HepG2 (cell line): Measurements from ENCODE around the gene ZNF12. TPM values are rescaled to one million over a fixed set of nuclear protein-coding genes. Genes with fewer than 3 reads are reported as not detected.
"Not testable (repeated sequence)": the region's sequence is repeated elsewhere in the genome, so short reads cannot be mapped to it uniquely, and the experiment has no call there.

ENCODE experiments used
- ATAC-seq: fragments of 200-7000 bp; cut with Tn5 transposase; 3 replicates; pipeline ENCODE4 v1.9.1; 2020; ENCODE audit warnings: mild to moderate bottlenecking, moderate library complexity
- BruUV-seq: library from RNA; stranded (reverse); fragments of 400-500 nt; replicated peaks from 2 replicates; lab custom pipeline; 2021; lab: Mats Ljungman, UMichigan
- CTCF ChIA-PET: fragments of 300-600 bp; formaldehyde crosslinking; extraction: SDS; loops from one replicate; lab custom pipeline; 2021; ENCODE audit warnings: low total read pairs, inconsistent platforms, low intra/inter-chr PET ratio; lab: Yijun Ruan, JAX
- POLR2A ChIA-PET: fragments of 350-600 bp; sonication (Branson Sonifier 250); formaldehyde crosslinking; loops from one replicate; lab custom pipeline; 2020; ENCODE audit warnings: antibody characterized with exemption, inconsistent platforms; lab: Yijun Ruan, JAX
- DNase-seq: peaks from one replicate; pipeline ENCODE4 v3.0.0-alpha.2; 2015; ENCODE audit warnings: low spot score
- FAIRE-seq: peaks from 3 replicates; lab custom pipeline; 2011; peaks lifted over from hg19 to GRCh38; lab: Jason Lieb, UNC
- H2AFZ ChIP-seq: one replicate; pipeline ENCODE4 v1.6.1; 2011; ENCODE audit warnings: low read length, inconsistent platforms
- H3K27ac ChIP-seq: fragments of 300-600 bp; 3 replicates; pipeline ENCODE4 v1.8.0; 2011; ENCODE audit warnings: mixed run types, mild to moderate bottlenecking, mixed read lengths, low read length, inconsistent platforms; ENCODE audit not compliant: insufficient read depth; ENCODE audit errors: extremely low read length
- H3K27me3 ChIP-seq, 2 experiments: fragments of 200-600 bp in 1 of 2; 2 replicates in 1 of 2; 3 replicates in 1 of 2; pipeline versions ENCODE4 v1.6.0 to v1.8.0; 2011; ENCODE audit warnings: low read length in 2 of 2, mild to moderate bottlenecking in 2 of 2, moderate library complexity in 2 of 2, inconsistent platforms in 1 of 2; ENCODE audit not compliant: insufficient read depth in 2 of 2, control insufficient read depth in 1 of 2
- H3K36me3 ChIP-seq, 2 experiments: fragments of 200-600 bp in 1 of 2; replicated peaks in 1 of 2; 2 replicates in 1 of 2; 3 replicates in 1 of 2; pipeline versions ENCODE4 v1.5.1 to v1.8.0; 2011; ENCODE audit warnings: low read length in 2 of 2, inconsistent platforms in 1 of 2; ENCODE audit not compliant: insufficient read depth in 2 of 2, control insufficient read depth in 1 of 2
- H3K4me1 ChIP-seq: 2 replicates; pipeline ENCODE4 v1.5.1; 2012; ENCODE audit warnings: low read length, inconsistent platforms; ENCODE audit not compliant: insufficient read depth
- H3K4me2 ChIP-seq: 2 replicates; pipeline ENCODE4 v1.6.0; 2011; ENCODE audit warnings: low read depth, low read length, inconsistent platforms
- H3K4me3 ChIP-seq, 3 experiments: fragments of 200-600 bp in 1 of 3; sonication (generic), shearing (Covaris generic) in 1 of 3; replicated peaks in 1 of 3; 2 replicates each; pipeline ENCODE4 v1.5.1; 2011 to 2016; ENCODE audit warnings: low read length in 3 of 3, inconsistent platforms in 2 of 3, low read depth in 2 of 3, mild to moderate bottlenecking in 2 of 3, control low read depth in 1 of 3, mixed read lengths in 1 of 3; ENCODE audit not compliant: insufficient read depth in 1 of 3
- H3K79me2 ChIP-seq: one replicate; pipeline ENCODE4 v1.6.1; 2011; ENCODE audit warnings: low read length, inconsistent platforms; ENCODE audit not compliant: insufficient read depth
- H3K9ac ChIP-seq: 2 replicates; pipeline ENCODE4 v1.6.0; 2011; ENCODE audit warnings: mild to moderate bottlenecking, low read depth, low read length, inconsistent platforms; ENCODE audit not compliant: insufficient read depth
- H3K9me3 ChIP-seq: 2 replicates; pipeline ENCODE4 v1.5.1; 2012; ENCODE audit warnings: mild to moderate bottlenecking, low read length
- H4K20me1 ChIP-seq: 2 replicates; pipeline ENCODE4 v1.6.0; 2011; ENCODE audit warnings: inconsistent platforms, mild to moderate bottlenecking, low read length, moderate library complexity; ENCODE audit not compliant: insufficient read depth
- YEATS2 ChIP-seq: sonication (generic); formaldehyde crosslinking; IDR thresholded peaks from 2 replicates; pipeline ENCODE4 v1.4.0; 2020; ENCODE audit warnings: missing genetic modification reagents, borderline replicate concordance
- ZNF496 ChIP-seq: sonication (generic); formaldehyde crosslinking; IDR thresholded peaks from 2 replicates; pipeline ENCODE4 v1.8.1; 2023; ENCODE audit warnings: mild to moderate bottlenecking, moderate library complexity, missing genetic modification reagents; ENCODE audit not compliant: insufficient replicate concordance
- WGBS: methylation state at CpG from one replicate; pipeline ENCODE4 v1.1.6; 2017; ENCODE audit warnings: low lambda C conversion rate; 5-methylcytosine and 5-hydroxymethylcytosine counted together
- in situ Hi-C: cut with HindIII; loops from 2 replicates; pipeline ENCODE4 v1.10.0; 2017; ENCODE audit warnings: low pct_unique_long_range_greater_than_20kb; ENCODE audit not compliant: extremely low pct_ligation_motif_present
- intact Hi-C: fragments of 100-400 bp; cut with micrococcal nuclease; formaldehyde crosslinking; loops from one replicate; pipeline ENCODE4 v1.10.0; 2022; ENCODE audit not compliant: unreplicated experiment
- polyA plus RNA-seq, 8 experiments: library from polyadenylated mRNA; depleted of rRNA in 3 of 8; stranded (reverse) in 7 of 8; unstranded in 1 of 8; fragments of >200 nt; fragmentation: Illumina TruSeq in 4 of 8; extraction: Trizol in 4 of 8; gene quantifications; 2 replicates each; pipeline versions ENCODE4 v1.2.1 to v1.2.3, GENCODE V29; 2011 to 2016; ENCODE audit warnings: low read depth in 4 of 8, missing spikeins in 1 of 8, mixed read lengths in 1 of 8; ENCODE audit not compliant: insufficient read depth in 1 of 8
- total RNA-seq, 5 experiments: library from RNA; depleted of rRNA; stranded (reverse); fragments of >200 nt; fragmentation: Illumina TruSeq; extraction: Trizol; gene quantifications; 2 replicates each; pipeline ENCODE4 v1.2.3, GENCODE V29; 2016; ENCODE audit warnings: low read depth in 1 of 5
- TF ChIP-seq, protein P1 (sequence below): sonication (generic); formaldehyde crosslinking; IDR thresholded peaks from 2 replicates; pipeline ENCODE4 v1.5.0; 2020; ENCODE audit warnings: mild to moderate bottlenecking, missing genetic modification reagents, moderate library complexity

Gene ZNF12
- total and polyA plus RNA-seq, 2 of the 13 experiments (the other 11 are each of a cell fraction or from before 2014, with no cell fraction given) = 21.4 to 22.8 TPM

DNA sequence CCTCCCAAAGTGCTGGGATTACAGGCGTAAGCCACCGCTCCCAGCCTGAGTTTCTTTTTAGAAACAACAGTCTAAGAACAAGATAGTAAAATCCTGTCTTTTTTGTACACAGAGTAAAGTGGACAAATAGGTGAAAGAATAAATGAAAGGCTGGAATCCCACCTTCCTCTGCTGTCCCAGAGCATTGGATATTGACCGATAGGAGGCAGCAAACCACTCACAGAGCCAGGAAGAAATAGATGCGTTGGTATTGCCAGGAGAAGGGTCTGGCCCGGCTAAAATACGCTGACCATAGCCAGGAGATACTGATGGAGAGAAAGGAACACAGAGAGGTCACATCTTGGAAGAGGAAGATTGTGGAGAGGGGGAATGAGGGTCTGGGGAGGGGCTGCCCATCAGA, 11.4 kb upstream of the ZNF12 start:
- intact Hi-C loops = no loop called here
- TF ChIP-seq, protein P1, sequence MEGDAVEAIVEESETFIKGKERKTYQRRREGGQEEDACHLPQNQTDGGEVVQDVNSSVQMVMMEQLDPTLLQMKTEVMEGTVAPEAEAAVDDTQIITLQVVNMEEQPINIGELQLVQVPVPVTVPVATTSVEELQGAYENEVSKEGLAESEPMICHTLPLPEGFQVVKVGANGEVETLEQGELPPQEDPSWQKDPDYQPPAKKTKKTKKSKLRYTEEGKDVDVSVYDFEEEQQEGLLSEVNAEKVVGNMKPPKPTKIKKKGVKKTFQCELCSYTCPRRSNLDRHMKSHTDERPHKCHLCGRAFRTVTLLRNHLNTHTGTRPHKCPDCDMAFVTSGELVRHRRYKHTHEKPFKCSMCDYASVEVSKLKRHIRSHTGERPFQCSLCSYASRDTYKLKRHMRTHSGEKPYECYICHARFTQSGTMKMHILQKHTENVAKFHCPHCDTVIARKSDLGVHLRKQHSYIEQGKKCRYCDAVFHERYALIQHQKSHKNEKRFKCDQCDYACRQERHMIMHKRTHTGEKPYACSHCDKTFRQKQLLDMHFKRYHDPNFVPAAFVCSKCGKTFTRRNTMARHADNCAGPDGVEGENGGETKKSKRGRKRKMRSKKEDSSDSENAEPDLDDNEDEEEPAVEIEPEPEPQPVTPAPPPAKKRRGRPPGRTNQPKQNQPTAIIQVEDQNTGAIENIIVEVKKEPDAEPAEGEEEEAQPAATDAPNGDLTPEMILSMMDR (CRISPR knock-in tag) = peak; percentile 30; the same call in 1 of the 2 replicates
- no peak for TF ChIP-seq ZNF496
- no peak for TF ChIP-seq YEATS2 (CRISPR knock-in tag)
- TF ChIP-seq, all 625 proteins: peak for 1
- Histone ChIP-seq H3K4me1 (no peaks in the 10 kb centered on the region), H3K9ac (no peak overlapping the region), H3K4me2 (no peak overlapping the region), H3K79me2 (no peaks in the 10 kb centered on the region), H3K4me3 (no peak overlapping the region), H2AFZ (no peak overlapping the region), H3K27ac (no peak overlapping the region), H3K9me3 (no peaks in the 10 kb centered on the region), H4K20me1 (no peaks in the 10 kb centered on the region), H3K36me3 (no peaks in the 10 kb centered on the region), H3K27me3 (no peaks in the 10 kb centered on the region)
- BruUV-seq = no TSS peak
- in situ Hi-C loops = no loop called here
- no peak for ATAC-seq
- no peak for FAIRE-seq
- ChIA-PET CTCF (no interaction called here), POLR2A (no interaction called here)
- DNase-seq = no peak
- WGBS = 74% methylated on average over 6 of the region's 6 CpGs

DNA sequence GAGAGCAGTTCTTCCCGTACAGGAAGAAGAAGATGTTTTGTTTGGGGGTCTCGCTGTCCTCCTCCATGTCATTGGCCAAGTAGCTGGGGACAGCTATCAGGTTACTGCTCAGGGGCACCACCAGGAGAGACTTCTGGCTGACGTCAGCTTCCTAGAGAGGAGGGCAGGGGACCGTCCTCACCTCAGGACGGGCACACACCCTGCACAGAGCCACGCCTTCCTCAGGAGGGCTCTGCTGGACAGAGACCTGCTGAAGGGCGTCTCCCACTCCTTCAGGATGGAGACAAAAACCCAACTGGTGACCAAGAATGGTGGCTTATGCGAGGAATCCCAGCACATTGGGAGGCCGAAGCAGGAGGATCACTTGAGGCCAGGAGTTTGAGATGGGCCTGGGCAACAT, 9.2 kb upstream of the ZNF12 start:
- BruUV-seq, FAIRE-seq, H3K4me1 ChIP-seq, H3K79me2 ChIP-seq, H3K4me3 ChIP-seq, H3K27me3 ChIP-seq, intact Hi-C loops, CTCF ChIA-PET, H4K20me1 ChIP-seq, H3K9me3 ChIP-seq, H3K4me2 ChIP-seq, H2AFZ ChIP-seq, H3K36me3 ChIP-seq, DNase-seq, ATAC-seq, in situ Hi-C loops, H3K27ac ChIP-seq, H3K9ac ChIP-seq: not testable (repeated sequence)
- 91% methylated on average over 4 of the region's 9 CpGs for WGBS
- POLR2A ChIA-PET = interaction anchor here (0.6 kb wide), 1 partner anchor 1092 kb away, joined by 3 read pairs; no protein-coding TSS in a partner anchor
